ACHN (cell line): ENCODE results near the gene MRPL46.
"Not testable (repeated sequence)": the region's sequence is repeated elsewhere in the genome, so short reads cannot be mapped to it uniquely, and the experiment has no call there.

ENCODE experiments used
- DNase-seq: peaks from one replicate; pipeline ENCODE4 v3.0.0-alpha.2; 2015
- in situ Hi-C: cut with HindIII; loops from 2 replicates; pipeline ENCODE4 v1.10.0; 2017; ENCODE audit warnings: low sequenced_read_pairs, low pct_ligation_motif_present, low pct_unique_long_range_greater_than_20kb

Gene MRPL46

GRCh38 chr15:88484682-88485331, 17.6 kb upstream of the MRPL46 start:
- in situ Hi-C loops: no loop called here
- DNase-seq: no peak

GRCh38 chr15:88482263-88482662, 15.1 kb upstream of the MRPL46 start:
- in situ Hi-C loops: no loop called here
- no peak for DNase-seq

GRCh38 chr15:88480981-88481380, 13.8 kb upstream of the MRPL46 start:
- in situ Hi-C loops: no loop called here
- DNase-seq: no peak

GRCh38 chr15:88479169-88479568, 12.0 kb upstream of the MRPL46 start:
- no peak for DNase-seq
- in situ Hi-C loops: no loop called here

GRCh38 chr15:88477904-88478303, 10.7 kb upstream of the MRPL46 start:
- in situ Hi-C loops: no loop called here
- DNase-seq: no peak

GRCh38 chr15:88477126-88477525, 9.9 kb upstream of the MRPL46 start:
- in situ Hi-C loops: no loop called here
- DNase-seq: no peak

GRCh38 chr15:88476635-88477060, 9.5 kb upstream of the MRPL46 start:
- in situ Hi-C loops: no loop called here
- DNase-seq: peak; percentile 47

- in situ Hi-C loops, DNase-seq: not testable (repeated sequence)
Measured at GRCh38 chr15:88473661-88474293, 6.6 kb upstream of the MRPL46 start.

- in situ Hi-C loops: no loop called here
- no peak for DNase-seq
Measured at GRCh38 chr15:88472225-88472624, 5.0 kb upstream of the MRPL46 start.

GRCh38 chr15:88470625-88471372, 3.6 kb upstream of the MRPL46 start:
- no peak for DNase-seq
- in situ Hi-C loops: no loop called here

GRCh38 chr15:88469321-88469720, 2.1 kb upstream of the MRPL46 start:
- no peak for DNase-seq
- in situ Hi-C loops: no loop called here

- in situ Hi-C loops, DNase-seq: not testable (repeated sequence)
Measured at GRCh38 chr15:88468721-88469120, 1.5 kb upstream of the MRPL46 start.

- in situ Hi-C loops: no loop called here
- no peak for DNase-seq
Measured at GRCh38 chr15:88467935-88468528, 844 bp upstream of the MRPL46 start.

GRCh38 chr15:88465633-88466224, 1.5 kb downstream of the MRPL46 start:
- peak; percentile 24 for DNase-seq
- in situ Hi-C loops: no loop called here

GRCh38 chr15:88463870-88464532, 3.2 kb downstream of the MRPL46 start:
- in situ Hi-C loops: no loop called here

GRCh38 chr15:88456733-88457132, 10.5 kb downstream of the MRPL46 start:
- in situ Hi-C loops: no loop called here
- DNase-seq: no peak

More at GRCh38 chr15:88463870-88464532, 3.2 kb downstream of the MRPL46 start:
- DNase-seq: no peak

GRCh38 chr15:88454867-88455810, 12.0 kb downstream of the MRPL46 start:
- in situ Hi-C loops: no loop called here
- peak; percentile 64 for DNase-seq
